A549 (cell line): Measurements from ENCODE around the gene SPPL2B. TPM values are rescaled to one million over a fixed set of nuclear protein-coding genes. Genes with fewer than 3 reads are reported as not detected.

Experiments used
- ATAC-seq, 2 experiments: fragments of 200-7000 bp in 1 of 2; fragments of >200 bp in 1 of 2; cut with Nextera tagmentation in 1 of 2; cut with Tn5 transposase in 1 of 2; 3 replicates each; pipeline versions ENCODE4 v1.8.0 to v1.9.1; 2018 to 2020; ENCODE audit warnings: mild to moderate bottlenecking in 1 of 2, moderate library complexity in 1 of 2
- CTCF ChIA-PET: fragments of 300-600 bp; sonication (Branson Sonifier 250); formaldehyde crosslinking; extraction: SDS; loops from one replicate; lab custom pipeline; 2021; ENCODE audit warnings: antibody characterized with exemption, inconsistent platforms; lab: Yijun Ruan, JAX
- POLR2A ChIA-PET: fragments of 350-600 bp; formaldehyde crosslinking; extraction: SDS; loops from one replicate; lab custom pipeline; 2021; ENCODE audit warnings: antibody characterized with exemption, inconsistent platforms; lab: Yijun Ruan, JAX
- DNase-seq, 2 experiments: peaks; one replicate each; pipeline versions ENCODE4 v3.0.0 to v3.0.0-alpha.2; 2011 to 2016; ENCODE audit warnings: low read depth in 1 of 2, low spot score in 1 of 2
- FAIRE-seq: peaks from 2 replicates; lab custom pipeline; 2011; peaks lifted over from hg19 to GRCh38; lab: Jason Lieb, UNC
- H3K27ac ChIP-seq, 2 experiments: fragments of >200 bp; sonication (Bioruptor Twin); formaldehyde crosslinking; 3 replicates each; pipeline ENCODE4 v1.5.1; 2016 to 2017
- H3K4me1 ChIP-seq: fragments of >200 bp; sonication (Bioruptor Twin); formaldehyde crosslinking; 3 replicates; pipeline ENCODE4 v1.6.1; 2016
- H3K4me2 ChIP-seq: fragments of >200 bp; sonication (Bioruptor Twin); formaldehyde crosslinking; 3 replicates; pipeline ENCODE4 v1.6.1; 2016
- H3K4me3 ChIP-seq: fragments of >200 bp; sonication (Bioruptor Twin); formaldehyde crosslinking; 3 replicates; pipeline ENCODE4 v1.5.1; 2016
- H3K9me3 ChIP-seq: fragments of >200 bp; sonication (Bioruptor Twin); formaldehyde crosslinking; 3 replicates; pipeline ENCODE4 v1.6.1; 2016
- BHLHE40 ChIP-seq: IDR thresholded peaks from 2 replicates; pipeline ENCODE4 v1.6.1; 2012; ENCODE audit warnings: low read depth, low read length, inconsistent platforms
- CHD4 ChIP-seq: fragments of 200-600 bp; sonication (generic); IDR thresholded peaks from 2 replicates; pipeline ENCODE4 v1.6.1; 2016; ENCODE audit warnings: antibody characterized with exemption, mild to moderate bottlenecking, borderline replicate concordance
- FOXS1 ChIP-seq: fragments of 250-450 bp; sonication (Bioruptor Pico); IDR thresholded peaks from 2 replicates; pipeline ENCODE4 v1.5.0; 2020; ENCODE audit warnings: mild to moderate bottlenecking, moderate library complexity
- HOXB13 ChIP-seq: fragments of 250-450 bp; sonication (Bioruptor Pico); IDR thresholded peaks from 2 replicates; pipeline ENCODE4 v1.5.0; 2020; ENCODE audit warnings: low read depth, mild to moderate bottlenecking, moderate library complexity
- HOXB5 ChIP-seq: fragments of 250-450 bp; sonication (Bioruptor Pico); IDR thresholded peaks from 2 replicates; pipeline ENCODE4 v1.5.0; 2020; ENCODE audit warnings: mild to moderate bottlenecking, moderate library complexity
- MAFK ChIP-seq: fragments of 450-650 bp; IDR thresholded peaks from 2 replicates; pipeline ENCODE4 v1.6.1; 2014; ENCODE audit not compliant: partially characterized antibody
- MAZ ChIP-seq: fragments of 150-350 bp; IDR thresholded peaks from 2 replicates; pipeline ENCODE4 v1.6.1; 2014; ENCODE audit warnings: antibody characterized with exemption, low read depth, low read length, borderline replicate concordance
- RCOR1 ChIP-seq: fragments of 150-350 bp; IDR thresholded peaks from 2 replicates; pipeline ENCODE4 v1.6.1; 2014; ENCODE audit warnings: antibody characterized with exemption, low read length, low read depth
- RFX5 ChIP-seq: fragments of 450-650 bp; IDR thresholded peaks from 2 replicates; pipeline ENCODE4 v1.7.1; 2014; ENCODE audit warnings: antibody characterized with exemption, mild to moderate bottlenecking, moderate library complexity
- RNF2 ChIP-seq: fragments of 200-600 bp; sonication (generic); IDR thresholded peaks from 2 replicates; pipeline ENCODE4 v1.6.1; 2016; ENCODE audit warnings: low read depth, mild to moderate bottlenecking, antibody characterized with exemption, moderate library complexity, borderline replicate concordance
- TFCP2L1 ChIP-seq: fragments of 250-450 bp; sonication (Bioruptor Pico); IDR thresholded peaks from 2 replicates; pipeline ENCODE4 v1.5.0; 2021; ENCODE audit warnings: mild to moderate bottlenecking
- ZSCAN20 ChIP-seq: fragments of 250-450 bp; sonication (Bioruptor Pico); IDR thresholded peaks from 2 replicates; pipeline ENCODE4 v1.8.0; 2022; ENCODE audit warnings: mild to moderate bottlenecking, moderate library complexity
- WGBS: methylation state at CpG from one replicate; pipeline ENCODE4 v1.1.6; 2017; ENCODE audit errors: missing lambda C conversion rate; 5-methylcytosine and 5-hydroxymethylcytosine counted together
- polyA plus RNA-seq, 4 experiments: library from polyadenylated mRNA; depleted of rRNA in 3 of 4; stranded (reverse); fragments of >200 nt; fragmentation: RNase III in 1 of 4; extraction: RNeasy Plus Mini Kit Qiagen cat#74134 plus additional on column Dnase treatment in 1 of 4; gene quantifications; 2 replicates in 3 of 4; 3 replicates in 1 of 4; pipeline ENCODE4 v1.2.3, GENCODE V29; 2011 to 2017
- TF ChIP-seq, protein P1 (sequence below): fragments of 450-650 bp; IDR thresholded peaks from 2 replicates; pipeline ENCODE4 v1.6.1; 2014; ENCODE audit warnings: antibody characterized with exemption
- TF ChIP-seq, protein P2 (sequence below): fragments of >200 bp; sonication (Bioruptor Twin); formaldehyde crosslinking; IDR thresholded peaks from 2 replicates; pipeline ENCODE4 v1.6.1; 2016
- TF ChIP-seq, protein P3 (sequence below): IDR thresholded peaks from 2 replicates; pipeline ENCODE4 v1.6.1; 2012
- TF ChIP-seq, protein P4 (sequence below): fragments of 250-450 bp; sonication (Bioruptor Pico); IDR thresholded peaks from 2 replicates; pipeline ENCODE4 v1.5.0; 2020; ENCODE audit warnings: low read depth, mild to moderate bottlenecking, moderate library complexity
- TF ChIP-seq, protein P5 (sequence below): fragments of 200-600 bp; sonication (generic); IDR thresholded peaks from 2 replicates; pipeline ENCODE4 v1.6.1; 2016; ENCODE audit warnings: antibody characterized with exemption, mild to moderate bottlenecking, moderate library complexity
- TF ChIP-seq, protein P6 (sequence below): IDR thresholded peaks from 2 replicates; pipeline ENCODE4 v1.6.1; 2012
- TF ChIP-seq, protein P7 (sequence below): IDR thresholded peaks from 2 replicates; pipeline ENCODE4 v1.6.1; 2012; ENCODE audit warnings: low read depth, borderline replicate concordance

The SPPL2B gene
- polyA plus RNA-seq, 2 of the 4 experiments (the other 2 are of a cell fraction), result 11.3 to 36.5 TPM

DNA sequence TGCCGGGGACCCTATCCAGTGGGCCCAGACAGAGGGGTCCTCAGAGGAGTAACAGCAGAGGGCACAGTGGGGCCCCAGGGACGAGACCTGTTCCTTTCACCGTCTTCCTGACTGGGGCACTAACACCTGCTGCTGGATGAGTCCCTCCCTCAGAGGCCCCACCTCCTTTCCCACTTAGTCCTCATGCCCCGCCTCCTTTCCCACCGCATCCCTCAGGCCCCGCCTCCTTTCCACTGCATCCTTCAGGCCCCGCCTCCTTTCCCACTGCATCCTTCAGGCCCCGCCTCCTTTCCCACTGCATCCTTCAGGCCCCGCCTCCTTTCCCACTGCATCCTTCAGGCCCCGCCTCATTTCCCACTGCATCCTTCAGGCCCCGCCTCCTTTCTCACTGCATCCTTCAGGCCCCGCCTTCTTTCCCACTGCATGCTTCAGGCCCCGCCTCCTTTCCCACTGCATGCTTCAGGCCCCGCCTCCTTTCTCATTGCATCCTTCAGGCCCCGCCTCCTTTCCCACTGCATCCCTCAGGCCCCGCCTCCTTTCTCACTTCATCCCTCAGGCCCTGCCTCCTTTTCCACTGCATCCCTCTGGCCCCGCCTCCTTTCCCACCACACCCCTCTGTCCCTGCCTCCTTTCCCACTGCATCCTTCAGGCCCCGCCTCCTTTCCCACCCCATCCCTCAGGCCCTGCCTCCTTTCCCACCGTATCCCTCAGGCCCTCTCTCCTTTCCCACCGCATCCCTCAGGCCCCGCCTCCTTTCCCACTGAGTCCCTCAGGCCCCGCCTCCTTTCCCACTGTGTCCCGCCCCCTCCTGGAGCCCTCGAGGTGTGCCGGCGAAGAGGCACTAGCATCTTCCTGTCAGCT is 6.7 kb downstream of the SPPL2B start:
- Histone ChIP-seq H3K4me3 (no peak overlapping the region), H3K9me3 (no peaks in the 10 kb centered on the region), H3K4me2 (no peak overlapping the region), H3K27ac (no peak overlapping the region), H3K4me1 (peaks cover 11% of the 10 kb centered on the region)
- no peak for DNase-seq
- POLR2A ChIA-PET, result no interaction called here
- no peak for FAIRE-seq
- CTCF ChIA-PET, result no interaction called here
- TF ChIP-seq RNF2 (no peak), HOXB13 (CRISPR knock-in tag) (no peak)
- WGBS, result 90% methylated on average over 20 of the region's 26 CpGs
- no peak for ATAC-seq

DNA sequence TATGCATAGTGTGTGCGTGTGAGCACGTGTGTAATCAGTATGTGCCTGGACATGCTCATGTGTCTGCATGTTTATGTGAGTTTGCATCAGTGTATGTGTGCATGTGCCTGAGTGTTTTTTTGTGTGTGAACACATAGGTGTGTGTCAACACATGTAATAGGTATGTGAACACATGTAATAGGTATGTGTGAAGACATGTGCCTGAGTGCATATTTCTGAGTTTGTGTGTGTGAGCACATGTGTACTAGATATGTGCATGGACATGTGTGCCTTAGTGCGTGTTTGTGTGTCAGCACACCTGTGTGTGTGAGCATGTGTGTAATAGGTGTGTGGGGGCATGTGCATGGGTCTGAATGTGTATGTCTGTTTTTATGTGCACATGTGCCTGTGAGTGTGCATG is 7.4 kb downstream of the SPPL2B start:
- POLR2A ChIA-PET, result no interaction called here
- CTCF ChIA-PET, result no interaction called here
- H3K27ac ChIP-seq, result no peak overlapping the region

More for the DNA sequence above, 7.4 kb downstream of the SPPL2B start:
- ATAC-seq, result no peak
- FAIRE-seq, result no peak
- H3K4me1 ChIP-seq, result peaks cover 5% of the 10 kb centered on the region
- WGBS, result 100% methylated on average over 3 of the region's 3 CpGs
- no peaks in the 10 kb centered on the region for H3K9me3 ChIP-seq
- DNase-seq, result no peak
- H3K4me3 ChIP-seq, result no peak overlapping the region
- no peak for TF ChIP-seq RFX5
- TF ChIP-seq HOXB13 (CRISPR knock-in tag), result no peak
- TF ChIP-seq, protein P1, sequence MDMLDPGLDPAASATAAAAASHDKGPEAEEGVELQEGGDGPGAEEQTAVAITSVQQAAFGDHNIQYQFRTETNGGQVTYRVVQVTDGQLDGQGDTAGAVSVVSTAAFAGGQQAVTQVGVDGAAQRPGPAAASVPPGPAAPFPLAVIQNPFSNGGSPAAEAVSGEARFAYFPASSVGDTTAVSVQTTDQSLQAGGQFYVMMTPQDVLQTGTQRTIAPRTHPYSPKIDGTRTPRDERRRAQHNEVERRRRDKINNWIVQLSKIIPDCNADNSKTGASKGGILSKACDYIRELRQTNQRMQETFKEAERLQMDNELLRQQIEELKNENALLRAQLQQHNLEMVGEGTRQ, result no peak
- no peak for TF ChIP-seq FOXS1 (CRISPR knock-in tag)
- TF ChIP-seq, protein P2, sequence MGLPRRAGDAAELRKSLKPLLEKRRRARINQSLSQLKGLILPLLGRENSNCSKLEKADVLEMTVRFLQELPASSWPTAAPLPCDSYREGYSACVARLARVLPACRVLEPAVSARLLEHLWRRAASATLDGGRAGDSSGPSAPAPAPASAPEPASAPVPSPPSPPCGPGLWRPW, result no peak
- TF ChIP-seq RCOR1, result no peak
- TF ChIP-seq MAZ, result no peak
- TF ChIP-seq, protein P3, sequence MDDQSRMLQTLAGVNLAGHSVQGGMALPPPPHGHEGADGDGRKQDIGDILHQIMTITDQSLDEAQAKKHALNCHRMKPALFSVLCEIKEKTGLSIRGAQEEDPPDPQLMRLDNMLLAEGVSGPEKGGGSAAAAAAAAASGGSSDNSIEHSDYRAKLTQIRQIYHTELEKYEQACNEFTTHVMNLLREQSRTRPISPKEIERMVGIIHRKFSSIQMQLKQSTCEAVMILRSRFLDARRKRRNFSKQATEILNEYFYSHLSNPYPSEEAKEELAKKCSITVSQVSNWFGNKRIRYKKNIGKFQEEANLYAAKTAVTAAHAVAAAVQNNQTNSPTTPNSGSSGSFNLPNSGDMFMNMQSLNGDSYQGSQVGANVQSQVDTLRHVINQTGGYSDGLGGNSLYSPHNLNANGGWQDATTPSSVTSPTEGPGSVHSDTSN, result no peak
- TF ChIP-seq, protein P4, sequence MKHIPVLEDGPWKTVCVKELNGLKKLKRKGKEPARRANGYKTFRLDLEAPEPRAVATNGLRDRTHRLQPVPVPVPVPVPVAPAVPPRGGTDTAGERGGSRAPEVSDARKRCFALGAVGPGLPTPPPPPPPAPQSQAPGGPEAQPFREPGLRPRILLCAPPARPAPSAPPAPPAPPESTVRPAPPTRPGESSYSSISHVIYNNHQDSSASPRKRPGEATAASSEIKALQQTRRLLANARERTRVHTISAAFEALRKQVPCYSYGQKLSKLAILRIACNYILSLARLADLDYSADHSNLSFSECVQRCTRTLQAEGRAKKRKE (CRISPR knock-in tag), result no peak
- TF ChIP-seq MAFK, result no peak
- TF ChIP-seq, protein P5, sequence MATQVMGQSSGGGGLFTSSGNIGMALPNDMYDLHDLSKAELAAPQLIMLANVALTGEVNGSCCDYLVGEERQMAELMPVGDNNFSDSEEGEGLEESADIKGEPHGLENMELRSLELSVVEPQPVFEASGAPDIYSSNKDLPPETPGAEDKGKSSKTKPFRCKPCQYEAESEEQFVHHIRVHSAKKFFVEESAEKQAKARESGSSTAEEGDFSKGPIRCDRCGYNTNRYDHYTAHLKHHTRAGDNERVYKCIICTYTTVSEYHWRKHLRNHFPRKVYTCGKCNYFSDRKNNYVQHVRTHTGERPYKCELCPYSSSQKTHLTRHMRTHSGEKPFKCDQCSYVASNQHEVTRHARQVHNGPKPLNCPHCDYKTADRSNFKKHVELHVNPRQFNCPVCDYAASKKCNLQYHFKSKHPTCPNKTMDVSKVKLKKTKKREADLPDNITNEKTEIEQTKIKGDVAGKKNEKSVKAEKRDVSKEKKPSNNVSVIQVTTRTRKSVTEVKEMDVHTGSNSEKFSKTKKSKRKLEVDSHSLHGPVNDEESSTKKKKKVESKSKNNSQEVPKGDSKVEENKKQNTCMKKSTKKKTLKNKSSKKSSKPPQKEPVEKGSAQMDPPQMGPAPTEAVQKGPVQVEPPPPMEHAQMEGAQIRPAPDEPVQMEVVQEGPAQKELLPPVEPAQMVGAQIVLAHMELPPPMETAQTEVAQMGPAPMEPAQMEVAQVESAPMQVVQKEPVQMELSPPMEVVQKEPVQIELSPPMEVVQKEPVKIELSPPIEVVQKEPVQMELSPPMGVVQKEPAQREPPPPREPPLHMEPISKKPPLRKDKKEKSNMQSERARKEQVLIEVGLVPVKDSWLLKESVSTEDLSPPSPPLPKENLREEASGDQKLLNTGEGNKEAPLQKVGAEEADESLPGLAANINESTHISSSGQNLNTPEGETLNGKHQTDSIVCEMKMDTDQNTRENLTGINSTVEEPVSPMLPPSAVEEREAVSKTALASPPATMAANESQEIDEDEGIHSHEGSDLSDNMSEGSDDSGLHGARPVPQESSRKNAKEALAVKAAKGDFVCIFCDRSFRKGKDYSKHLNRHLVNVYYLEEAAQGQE, result no peak
- TF ChIP-seq BHLHE40, result no peak
- no peak for TF ChIP-seq ZSCAN20 (CRISPR knock-in tag)
- TF ChIP-seq TFCP2L1, result no peak
- TF ChIP-seq, protein P6, sequence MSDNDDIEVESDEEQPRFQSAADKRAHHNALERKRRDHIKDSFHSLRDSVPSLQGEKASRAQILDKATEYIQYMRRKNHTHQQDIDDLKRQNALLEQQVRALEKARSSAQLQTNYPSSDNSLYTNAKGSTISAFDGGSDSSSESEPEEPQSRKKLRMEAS, result no peak
- TF ChIP-seq CHD4, result no peak
- TF ChIP-seq, protein P7, sequence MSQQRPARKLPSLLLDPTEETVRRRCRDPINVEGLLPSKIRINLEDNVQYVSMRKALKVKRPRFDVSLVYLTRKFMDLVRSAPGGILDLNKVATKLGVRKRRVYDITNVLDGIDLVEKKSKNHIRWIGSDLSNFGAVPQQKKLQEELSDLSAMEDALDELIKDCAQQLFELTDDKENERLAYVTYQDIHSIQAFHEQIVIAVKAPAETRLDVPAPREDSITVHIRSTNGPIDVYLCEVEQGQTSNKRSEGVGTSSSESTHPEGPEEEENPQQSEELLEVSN, result no peak
- TF ChIP-seq HOXB5 (CRISPR knock-in tag), result no peak
- H3K4me2 ChIP-seq, result no peak overlapping the region
